PC-9 (cell line): ENCODE results near the gene PNMA6E. TPM values are rescaled to one million over a fixed set of nuclear protein-coding genes. Genes with fewer than 3 reads are reported as not detected.

Experiments used
- BruUV-seq: library from RNA; stranded (reverse); fragments of 400-500 nt; replicated peaks from 2 replicates; lab custom pipeline; 2021; lab: Mats Ljungman, UMichigan
- CTCF ChIA-PET: fragments of 300-600 bp; sonication (Branson Sonifier 250); formaldehyde crosslinking; loops from one replicate; lab custom pipeline; 2022; ENCODE audit warnings: antibody characterized with exemption; lab: Charles Lee
- POLR2A ChIA-PET: fragments of 300-600 bp; sonication (Branson Sonifier 250); formaldehyde crosslinking; loops from one replicate; lab custom pipeline; 2022; ENCODE audit warnings: antibody characterized with exemption; ENCODE audit not compliant: unreplicated experiment; lab: Charles Lee
- DNase-seq, 2 experiments: peaks; one replicate each; pipeline versions ENCODE4 v3.0.0 to v3.0.0-alpha.2; 2015 to 2022; ENCODE audit warnings: mixed read lengths in 1 of 2
- H2AFZ ChIP-seq: fragments of 200-600 bp; sonication (generic); 2 replicates; pipeline ENCODE4 v1.8.1; 2017; ENCODE audit warnings: antibody characterized with exemption
- H3F3A ChIP-seq: fragments of 200-600 bp; sonication (generic); 2 replicates; pipeline ENCODE4 v1.8.1; 2017; ENCODE audit warnings: antibody characterized with exemption, mild to moderate bottlenecking, low read depth; ENCODE audit not compliant: insufficient read depth
- H3K27ac ChIP-seq: fragments of 200-600 bp; sonication (generic); 2 replicates; pipeline ENCODE4 v1.6.1; 2016; ENCODE audit warnings: mixed run types
- H3K27me3 ChIP-seq: fragments of 200-600 bp; sonication (generic); 2 replicates; pipeline ENCODE4 v1.6.1; 2016; ENCODE audit warnings: low read depth, mixed run types; ENCODE audit not compliant: insufficient read depth
- H3K36me3 ChIP-seq: fragments of 200-600 bp; sonication (generic); 2 replicates; pipeline ENCODE4 v1.6.1; 2016; ENCODE audit warnings: low read depth, mixed run types
- H3K4me1 ChIP-seq: fragments of 200-600 bp; sonication (generic); replicated peaks from 2 replicates; pipeline ENCODE4 v1.6.1; 2016; ENCODE audit warnings: mixed run types; ENCODE audit not compliant: insufficient read depth
- H3K4me2 ChIP-seq: fragments of 200-600 bp; sonication (generic); 2 replicates; pipeline ENCODE4 v1.6.1; 2017; ENCODE audit warnings: mixed run types
- H3K4me3 ChIP-seq: fragments of 200-600 bp; sonication (generic); 2 replicates; pipeline ENCODE4 v1.6.1; 2016; ENCODE audit warnings: mixed run types
- H3K79me2 ChIP-seq: fragments of 200-600 bp; sonication (generic); 2 replicates; pipeline ENCODE4 v1.6.1; 2017; ENCODE audit warnings: low read depth, mixed run types
- H3K9me2 ChIP-seq: fragments of 200-600 bp; sonication (generic); 2 replicates; pipeline ENCODE4 v1.8.1; 2017; ENCODE audit warnings: mild to moderate bottlenecking; ENCODE audit not compliant: insufficient read depth
- H3K9me3 ChIP-seq: fragments of 200-600 bp; sonication (generic); 2 replicates; pipeline ENCODE4 v1.8.1; 2016; ENCODE audit warnings: low read depth; ENCODE audit not compliant: insufficient read depth
- H4K20me1 ChIP-seq: fragments of 200-600 bp; sonication (generic); 2 replicates; pipeline ENCODE4 v1.8.1; 2017; ENCODE audit not compliant: insufficient read depth
- EZH2 ChIP-seq: fragments of 200-600 bp; sonication (generic); IDR thresholded peaks from 2 replicates; pipeline ENCODE4 v1.8.0; 2017; ENCODE audit warnings: antibody characterized with exemption, low read depth
- intact Hi-C: fragments of 100-400 bp; cut with micrococcal nuclease; formaldehyde crosslinking; loops from one replicate; pipeline ENCODE4 v1.10.0; 2022; ENCODE audit not compliant: unreplicated experiment
- total RNA-seq: library from RNA; stranded (reverse); gene quantifications from 2 replicates; pipeline ENCODE4 v1.2.3, GENCODE V29; 2021
- TF ChIP-seq, protein P1 (sequence below): fragments of 200-600 bp; sonication (generic); conservative IDR thresholded peaks from 2 replicates; pipeline ENCODE4 v1.6.1; 2017; ENCODE audit warnings: mixed run types, antibody characterized with exemption, mild to moderate bottlenecking, moderate library complexity

PNMA6E gene
- total RNA-seq, 1 experiment from 2014 or later, result not detected

DNA sequence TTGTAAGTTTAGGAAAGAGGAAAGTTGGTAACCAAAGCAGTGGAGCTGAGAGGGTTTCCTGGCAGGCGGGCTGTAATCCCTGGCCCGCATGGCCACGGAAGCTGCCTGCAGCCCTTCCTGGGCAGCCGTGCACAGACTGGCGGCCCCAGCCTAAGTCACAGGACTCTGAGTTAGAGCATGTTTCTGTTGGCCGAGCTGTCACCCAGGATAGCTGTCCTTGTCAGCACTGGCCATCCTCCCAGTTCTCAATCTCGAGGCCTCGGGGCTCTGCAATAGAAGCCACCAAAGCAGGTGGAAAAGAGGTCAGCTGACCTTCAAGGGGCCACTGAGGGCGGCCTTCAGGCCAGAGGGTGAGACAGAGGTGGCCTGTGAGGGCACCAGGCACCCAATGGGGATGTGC, 20.5 kb downstream of the PNMA6E start:
- ChIA-PET POLR2A (no interaction called here), CTCF (no interaction called here)
- H2AFZ ChIP-seq, result no peak overlapping the region
- DNase-seq, result no peak
- intact Hi-C loops, result no loop called here
- H3K9me2 ChIP-seq, result no peaks in the 10 kb centered on the region
- H3K36me3 ChIP-seq, result no peaks in the 10 kb centered on the region
- H3K4me1 ChIP-seq, result no peaks in the 10 kb centered on the region
- no peaks in the 10 kb centered on the region for H3K9me3 ChIP-seq
- H3K4me3 ChIP-seq, result no peak overlapping the region
- H3K27me3 ChIP-seq, result peaks cover 52% of the 10 kb centered on the region
- H3K4me2 ChIP-seq, result no peak overlapping the region
- no peak overlapping the region for H3K27ac ChIP-seq
- no TSS peak for BruUV-seq
- peaks cover 12% of the 10 kb centered on the region for H3F3A ChIP-seq
- no peaks in the 10 kb centered on the region for H3K79me2 ChIP-seq
- H4K20me1 ChIP-seq, result no peaks in the 10 kb centered on the region
- no peak for TF ChIP-seq EZH2

DNA sequence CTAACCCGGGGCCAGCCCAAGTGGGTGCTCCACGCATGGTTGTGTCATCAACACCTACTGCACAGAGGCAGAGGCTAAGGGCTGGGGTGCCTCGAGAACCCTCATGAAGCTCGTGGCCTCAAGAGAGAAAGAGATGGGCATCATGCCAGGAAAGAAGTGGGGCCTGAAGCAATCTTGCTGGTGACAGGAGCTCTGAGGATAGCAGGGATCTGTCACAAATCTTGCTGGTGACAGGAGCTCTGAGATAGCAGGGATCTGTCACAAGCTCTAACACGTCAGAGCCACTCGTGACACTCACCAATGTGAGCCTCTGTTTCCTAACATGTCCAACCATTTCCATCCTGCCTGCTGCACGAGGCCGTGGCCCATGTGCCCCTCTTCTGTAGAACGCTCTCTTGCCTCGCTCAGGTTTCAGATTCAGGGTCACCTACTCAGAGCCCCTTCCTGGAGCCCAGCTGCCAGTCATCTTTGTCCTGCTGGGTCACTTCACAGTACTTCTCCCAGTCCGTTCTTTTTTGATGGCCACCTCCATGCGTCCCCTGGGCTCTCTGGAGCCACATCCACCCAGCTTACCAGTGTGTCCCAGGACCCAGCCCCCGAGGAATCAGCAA, 21.1 kb downstream of the PNMA6E start:
- ChIA-PET CTCF (no interaction called here), POLR2A (no interaction called here)
- H4K20me1 ChIP-seq, result no peaks in the 10 kb centered on the region
- H3K36me3 ChIP-seq, result no peaks in the 10 kb centered on the region
- H3K27ac ChIP-seq, result no peak overlapping the region
- H3K27me3 ChIP-seq, result peaks cover 58% of the 10 kb centered on the region
- intact Hi-C loops, result no loop called here
- peaks cover 12% of the 10 kb centered on the region for H3F3A ChIP-seq
- TF ChIP-seq, protein P1, sequence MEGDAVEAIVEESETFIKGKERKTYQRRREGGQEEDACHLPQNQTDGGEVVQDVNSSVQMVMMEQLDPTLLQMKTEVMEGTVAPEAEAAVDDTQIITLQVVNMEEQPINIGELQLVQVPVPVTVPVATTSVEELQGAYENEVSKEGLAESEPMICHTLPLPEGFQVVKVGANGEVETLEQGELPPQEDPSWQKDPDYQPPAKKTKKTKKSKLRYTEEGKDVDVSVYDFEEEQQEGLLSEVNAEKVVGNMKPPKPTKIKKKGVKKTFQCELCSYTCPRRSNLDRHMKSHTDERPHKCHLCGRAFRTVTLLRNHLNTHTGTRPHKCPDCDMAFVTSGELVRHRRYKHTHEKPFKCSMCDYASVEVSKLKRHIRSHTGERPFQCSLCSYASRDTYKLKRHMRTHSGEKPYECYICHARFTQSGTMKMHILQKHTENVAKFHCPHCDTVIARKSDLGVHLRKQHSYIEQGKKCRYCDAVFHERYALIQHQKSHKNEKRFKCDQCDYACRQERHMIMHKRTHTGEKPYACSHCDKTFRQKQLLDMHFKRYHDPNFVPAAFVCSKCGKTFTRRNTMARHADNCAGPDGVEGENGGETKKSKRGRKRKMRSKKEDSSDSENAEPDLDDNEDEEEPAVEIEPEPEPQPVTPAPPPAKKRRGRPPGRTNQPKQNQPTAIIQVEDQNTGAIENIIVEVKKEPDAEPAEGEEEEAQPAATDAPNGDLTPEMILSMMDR, result no peak
- TF ChIP-seq EZH2, result no peak
- H3K79me2 ChIP-seq, result no peaks in the 10 kb centered on the region
- DNase-seq, result no peak
- H2AFZ ChIP-seq, result no peak overlapping the region
- H3K9me3 ChIP-seq, result no peaks in the 10 kb centered on the region
- H3K4me1 ChIP-seq, result no peaks in the 10 kb centered on the region
- H3K4me3 ChIP-seq, result no peak overlapping the region
- H3K4me2 ChIP-seq, result no peak overlapping the region
- H3K9me2 ChIP-seq, result no peaks in the 10 kb centered on the region
- BruUV-seq, result no TSS peak

DNA sequence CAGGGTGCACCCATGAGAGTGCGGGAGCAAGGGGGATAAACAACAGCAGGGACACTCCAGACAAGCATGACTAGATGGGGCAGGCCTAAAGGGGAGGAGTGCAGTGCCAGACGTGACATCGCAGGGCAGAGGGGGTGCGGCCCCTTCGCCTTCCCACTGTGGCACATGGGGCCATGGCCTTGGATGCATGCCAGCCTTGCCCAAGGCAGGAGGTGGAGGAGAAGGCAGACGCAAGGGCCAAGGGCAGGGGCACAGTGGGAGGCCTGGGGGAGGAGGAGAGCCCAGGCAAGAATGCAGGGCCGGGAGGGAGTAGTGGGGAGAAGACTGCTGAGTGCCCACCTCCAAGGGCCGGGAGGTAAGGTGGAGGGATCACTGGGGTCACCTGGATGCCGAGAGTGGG, 21.6 kb downstream of the PNMA6E start:
- ChIA-PET CTCF (no interaction called here), POLR2A (no interaction called here)
- intact Hi-C loops, result no loop called here
- no peak overlapping the region for H3K4me2 ChIP-seq
- no peak overlapping the region for H3K27ac ChIP-seq
- peaks cover 59% of the 10 kb centered on the region for H3K27me3 ChIP-seq
- no peaks in the 10 kb centered on the region for H3K79me2 ChIP-seq
- TF ChIP-seq EZH2, result no peak
- TF ChIP-seq, protein P1, result no peak
- H3K4me3 ChIP-seq, result no peak overlapping the region
- peaks cover 12% of the 10 kb centered on the region for H3F3A ChIP-seq
- no peak overlapping the region for H2AFZ ChIP-seq
- H3K36me3 ChIP-seq, result no peaks in the 10 kb centered on the region
- DNase-seq, result no peak
- H3K4me1 ChIP-seq, result no peaks in the 10 kb centered on the region
- no peaks in the 10 kb centered on the region for H3K9me3 ChIP-seq
- no peaks in the 10 kb centered on the region for H4K20me1 ChIP-seq
- no peaks in the 10 kb centered on the region for H3K9me2 ChIP-seq
- BruUV-seq, result no TSS peak

DNA sequence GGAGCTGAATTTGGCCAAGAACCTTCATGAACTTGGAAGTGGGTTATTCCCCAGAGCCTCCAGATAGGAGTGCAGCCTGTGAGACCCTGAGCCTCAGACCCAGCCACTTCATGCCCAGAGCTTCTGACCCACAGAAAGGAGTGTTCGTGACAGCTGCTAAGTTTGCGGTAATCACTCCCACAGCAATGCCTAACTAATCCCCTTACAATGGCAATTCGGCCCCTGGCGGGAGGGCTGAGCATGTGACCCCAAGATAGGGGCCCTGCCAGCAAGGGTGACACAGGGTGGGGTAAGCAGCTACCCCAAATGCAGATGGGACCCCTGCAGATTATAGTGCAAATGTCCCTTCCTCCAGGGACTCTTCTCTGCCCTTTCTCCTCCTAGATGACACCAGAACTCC, 22.5 kb downstream of the PNMA6E start:
- no peak for DNase-seq
- Histone ChIP-seq H3K27me3 (peaks cover 62% of the 10 kb centered on the region), H3K79me2 (no peaks in the 10 kb centered on the region), H4K20me1 (no peaks in the 10 kb centered on the region), H3K9me3 (no peaks in the 10 kb centered on the region), H3K9me2 (no peaks in the 10 kb centered on the region), H3K36me3 (no peaks in the 10 kb centered on the region), H3F3A (peaks cover 11% of the 10 kb centered on the region), H3K4me2 (no peak overlapping the region), H2AFZ (no peak overlapping the region), H3K27ac (no peak overlapping the region), H3K4me3 (no peak overlapping the region), H3K4me1 (no peaks in the 10 kb centered on the region)
- TF ChIP-seq, protein P1, result no peak
- no peak for TF ChIP-seq EZH2
- ChIA-PET CTCF (no interaction called here), POLR2A (no interaction called here)
- no TSS peak for BruUV-seq
- intact Hi-C loops, result no loop called here
